Trophoblast cell (in vitro differentiated cells and primary cell): Measurements from ENCODE around the gene RASL11B.

Experiments used
- DNase-seq, 2 donors: peaks; one replicate each; pipeline ENCODE4 v3.0.0-alpha.2; 2016
- H2AFZ ChIP-seq: 2 replicates; pipeline ENCODE4 v1.6.1; 2013; ENCODE audit warnings: low read length, moderate library complexity, mild to moderate bottlenecking; ENCODE audit not compliant: insufficient read depth, poor library complexity
- H2AK5ac ChIP-seq: 2 replicates; pipeline ENCODE4 v1.6.1; 2013; ENCODE audit warnings: mild to moderate bottlenecking, low read length
- H2BK120ac ChIP-seq: 2 replicates; pipeline ENCODE4 v1.6.1; 2013; ENCODE audit warnings: low read length, mild to moderate bottlenecking, moderate library complexity; ENCODE audit not compliant: insufficient read depth, poor library complexity
- H2BK12ac ChIP-seq: 2 replicates; pipeline ENCODE4 v1.6.1; 2013; ENCODE audit warnings: mild to moderate bottlenecking, low read length, moderate library complexity
- H2BK5ac ChIP-seq: 2 replicates; pipeline ENCODE4 v1.6.1; 2013; ENCODE audit warnings: low read length, low read depth, moderate library complexity, mild to moderate bottlenecking; ENCODE audit not compliant: poor library complexity
- H3K14ac ChIP-seq: 2 replicates; pipeline ENCODE4 v1.6.1; 2013; ENCODE audit warnings: mild to moderate bottlenecking, low read length
- H3K18ac ChIP-seq: 2 replicates; pipeline ENCODE4 v1.6.1; 2013; ENCODE audit warnings: mild to moderate bottlenecking, low read length
- H3K23ac ChIP-seq: 2 replicates; pipeline ENCODE4 v1.6.1; 2013; ENCODE audit warnings: low read length
- H3K27ac ChIP-seq: 2 replicates; pipeline ENCODE4 v1.5.1; 2013; ENCODE audit warnings: low read depth, mild to moderate bottlenecking, inconsistent platforms, low read length, moderate library complexity
- H3K27me3 ChIP-seq: 2 replicates; pipeline ENCODE4 v1.6.1; 2013; ENCODE audit warnings: inconsistent platforms, mild to moderate bottlenecking, low read length, moderate library complexity; ENCODE audit not compliant: insufficient read depth
- H3K36me3 ChIP-seq, 2 experiments: 1 replicate in 1 of 2; 2 replicates in 1 of 2; pipeline ENCODE4 v1.6.1; 2013; ENCODE audit warnings: low read length in 2 of 2, mild to moderate bottlenecking in 2 of 2, moderate library complexity in 1 of 2; ENCODE audit not compliant: insufficient read depth in 2 of 2, control insufficient read depth in 1 of 2
- H3K4ac ChIP-seq: 2 replicates; pipeline ENCODE4 v1.6.1; 2013; ENCODE audit warnings: low read depth, mild to moderate bottlenecking, low read length, moderate library complexity
- H3K4me1 ChIP-seq, 2 experiments: 1 replicate in 1 of 2; 2 replicates in 1 of 2; pipeline ENCODE4 v1.6.1; 2013; ENCODE audit warnings: low read length in 2 of 2, mild to moderate bottlenecking in 2 of 2, moderate library complexity in 1 of 2; ENCODE audit not compliant: insufficient read depth in 2 of 2, control insufficient read depth in 1 of 2
- H3K4me2 ChIP-seq: 2 replicates; pipeline ENCODE4 v1.6.1; 2013; ENCODE audit warnings: inconsistent platforms, mild to moderate bottlenecking, low read length, moderate library complexity
- H3K4me3 ChIP-seq: 2 replicates; pipeline ENCODE4 v1.5.1; 2013; ENCODE audit warnings: mild to moderate bottlenecking, low read depth, low read length, inconsistent platforms
- H3K79me1 ChIP-seq: one replicate; pipeline ENCODE4 v1.6.1; 2013; ENCODE audit warnings: low read length
- H3K79me2 ChIP-seq: 2 replicates; pipeline ENCODE4 v1.6.1; 2013; ENCODE audit warnings: low read length, mild to moderate bottlenecking; ENCODE audit not compliant: control insufficient read depth, insufficient read depth, poor library complexity
- H3K9ac ChIP-seq: 2 replicates; pipeline ENCODE4 v1.6.1; 2013; ENCODE audit warnings: mild to moderate bottlenecking, low read length
- H3K9me3 ChIP-seq: 2 replicates; pipeline ENCODE4 v1.6.1; 2013; ENCODE audit warnings: low read depth, mild to moderate bottlenecking, control low read depth, inconsistent platforms, low read length; ENCODE audit not compliant: insufficient read depth
- H4K12ac ChIP-seq: 2 replicates; pipeline ENCODE4 v1.6.1; 2013; ENCODE audit warnings: low read depth, mild to moderate bottlenecking, low read length, moderate library complexity
- H4K8ac ChIP-seq: 2 replicates; pipeline ENCODE4 v1.6.1; 2013; ENCODE audit warnings: low read depth, mild to moderate bottlenecking, low read length, moderate library complexity
- H4K91ac ChIP-seq: one replicate; pipeline ENCODE4 v1.6.1; 2013; ENCODE audit warnings: low read depth, mild to moderate bottlenecking, low read length, moderate library complexity
- WGBS: extraction: QIAGEN DNeasy Blood & Tissue Kit; methylation state at CpG from one replicate; pipeline ENCODE4 v1.1.7; 2013; ENCODE audit warnings: missing lambda C conversion rate; ENCODE audit not compliant: insufficient read length, insufficient coverage; ENCODE audit errors: extremely low coverage; 5-methylcytosine and 5-hydroxymethylcytosine counted together

Gene RASL11B

DNA sequence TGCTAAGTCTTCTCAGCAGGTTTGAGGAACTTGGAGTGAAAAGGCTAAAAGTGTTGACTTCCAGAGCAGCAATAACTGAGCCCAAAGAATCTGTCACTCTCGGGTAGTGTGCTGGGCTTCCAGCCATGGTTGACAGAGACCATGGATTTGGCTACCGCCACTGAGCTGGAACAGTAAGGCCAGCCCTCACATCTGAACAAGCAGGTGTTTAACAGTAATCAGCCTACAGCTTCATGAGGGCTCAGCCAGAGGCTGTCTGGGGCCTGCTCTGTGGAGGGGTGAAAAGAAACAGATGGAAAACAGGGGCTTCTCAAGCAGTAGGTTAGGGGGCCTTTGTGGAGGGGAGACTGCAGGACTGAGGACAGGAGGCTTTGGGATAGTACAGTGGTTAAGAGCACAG, 14.9 kb downstream of the RASL11B start:
- Histone ChIP-seq H3K79me1 (peaks cover 12% of the 10 kb centered on the region), H4K12ac (no peak overlapping the region), H4K91ac (no peak overlapping the region), H2AK5ac (no peak overlapping the region), H3K18ac (no peak overlapping the region), H2BK12ac (no peak overlapping the region), H3K36me3 (no peaks in the 10 kb centered on the region), H2BK5ac (no peak overlapping the region), H3K4ac (no peak overlapping the region), H4K8ac (no peak overlapping the region), H2AFZ (no peak overlapping the region), H3K27ac (no peak overlapping the region), H3K23ac (no peak overlapping the region), H3K4me1 (peaks cover 11 to 12% of the 10 kb centered on the region in 2 experiments), H2BK120ac (no peak overlapping the region), H3K14ac (no peak overlapping the region), H3K9ac (no peak overlapping the region), H3K4me2 (no peak overlapping the region), H3K79me2 (no peaks in the 10 kb centered on the region), H3K9me3 (no peaks in the 10 kb centered on the region), H3K27me3 (no peaks in the 10 kb centered on the region), H3K4me3 (no peak overlapping the region)
- no peak for DNase-seq
- no CpG with 5 or more reads among the region's 2 CpGs for WGBS

DNA sequence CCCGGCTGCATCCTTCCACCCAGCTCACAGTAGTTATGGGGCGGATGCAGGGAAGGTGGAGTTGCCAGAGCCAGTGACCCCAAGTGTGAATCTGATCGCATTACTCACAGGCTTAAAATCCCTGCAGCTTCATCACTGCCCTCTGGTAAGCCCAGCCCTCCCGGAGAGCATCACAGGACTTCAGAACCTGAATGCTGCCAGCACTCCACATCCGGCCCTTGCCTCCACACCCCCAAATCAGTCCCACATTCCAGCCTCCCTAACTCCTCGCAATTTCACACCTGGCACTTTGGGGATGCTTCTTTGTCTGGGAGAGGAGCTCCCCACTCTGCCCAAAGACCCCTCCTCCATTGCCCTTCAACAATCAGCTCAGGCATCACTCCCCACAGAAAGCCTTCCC, 15.6 kb downstream of the RASL11B start:
- no CpG with 5 or more reads among the region's 6 CpGs for WGBS
- H3K14ac ChIP-seq, result no peak overlapping the region

DNA sequence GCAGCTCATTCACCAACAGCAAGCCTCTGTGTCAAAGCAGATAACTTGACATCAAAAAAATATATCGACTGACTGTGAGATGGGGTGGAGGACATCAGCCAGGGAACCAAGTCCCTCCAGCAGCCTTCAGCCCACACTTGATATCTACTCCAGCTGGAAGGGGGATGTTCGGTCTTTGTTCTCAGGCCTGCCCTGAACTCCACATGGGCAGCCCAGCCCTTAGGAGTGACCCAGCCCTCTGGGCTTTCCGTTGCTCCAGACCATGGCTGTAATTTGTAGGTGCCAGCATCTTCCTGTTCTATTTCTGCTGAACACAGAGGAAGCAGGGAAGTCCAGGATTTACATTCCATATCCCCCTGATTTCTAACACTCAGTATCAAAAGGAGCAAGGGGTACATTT, 17.4 kb downstream of the RASL11B start:
- Histone ChIP-seq H3K4ac (no peak overlapping the region), H3K9ac (no peak overlapping the region), H3K18ac (no peak overlapping the region), H3K27me3 (no peaks in the 10 kb centered on the region), H3K4me1 (peaks cover 12 to 20% of the 10 kb centered on the region in 2 experiments), H3K4me2 (no peak overlapping the region), H3K36me3 (no peaks in the 10 kb centered on the region), H2BK12ac (no peak overlapping the region), H4K8ac (no peak overlapping the region), H3K27ac (no peak overlapping the region), H3K23ac (no peak overlapping the region), H2AK5ac (no peak overlapping the region), H4K91ac (no peak overlapping the region), H3K4me3 (no peak overlapping the region), H3K14ac (peak overlapping the region; percentile 5), H2BK120ac (no peak overlapping the region), H3K79me2 (no peaks in the 10 kb centered on the region), H2BK5ac (no peak overlapping the region), H2AFZ (no peak overlapping the region), H3K9me3 (no peaks in the 10 kb centered on the region), H3K79me1 (peaks cover 10% of the 10 kb centered on the region), H4K12ac (no peak overlapping the region)
- WGBS, result no CpG with 5 or more reads among the region's 3 CpGs
- DNase-seq, result no peak

More for the DNA sequence above, 15.6 kb downstream of the RASL11B start:
- H4K91ac ChIP-seq, result no peak overlapping the region
- peaks cover 10% of the 10 kb centered on the region for H3K79me1 ChIP-seq
- no peak overlapping the region for H2AK5ac ChIP-seq
- no peak overlapping the region for H3K9ac ChIP-seq
- no peak overlapping the region for H3K4ac ChIP-seq
- H3K4me1 ChIP-seq, result peaks cover 11 to 12% of the 10 kb centered on the region in 2 experiments
- peak overlapping the region; percentile 10 for H2BK12ac ChIP-seq
- no peak overlapping the region for H2BK120ac ChIP-seq
- H2AFZ ChIP-seq, result no peak overlapping the region
- H3K27ac ChIP-seq, result no peak overlapping the region
- H4K12ac ChIP-seq, result no peak overlapping the region
- H3K27me3 ChIP-seq, result no peaks in the 10 kb centered on the region
- H3K36me3 ChIP-seq, result no peaks in the 10 kb centered on the region
- H3K79me2 ChIP-seq, result no peaks in the 10 kb centered on the region
- no peak for DNase-seq
- H3K9me3 ChIP-seq, result no peaks in the 10 kb centered on the region
- H3K4me2 ChIP-seq, result no peak overlapping the region
- H2BK5ac ChIP-seq, result no peak overlapping the region
- H4K8ac ChIP-seq, result no peak overlapping the region
- no peak overlapping the region for H3K4me3 ChIP-seq
- no peak overlapping the region for H3K18ac ChIP-seq
- no peak overlapping the region for H3K23ac ChIP-seq

DNA sequence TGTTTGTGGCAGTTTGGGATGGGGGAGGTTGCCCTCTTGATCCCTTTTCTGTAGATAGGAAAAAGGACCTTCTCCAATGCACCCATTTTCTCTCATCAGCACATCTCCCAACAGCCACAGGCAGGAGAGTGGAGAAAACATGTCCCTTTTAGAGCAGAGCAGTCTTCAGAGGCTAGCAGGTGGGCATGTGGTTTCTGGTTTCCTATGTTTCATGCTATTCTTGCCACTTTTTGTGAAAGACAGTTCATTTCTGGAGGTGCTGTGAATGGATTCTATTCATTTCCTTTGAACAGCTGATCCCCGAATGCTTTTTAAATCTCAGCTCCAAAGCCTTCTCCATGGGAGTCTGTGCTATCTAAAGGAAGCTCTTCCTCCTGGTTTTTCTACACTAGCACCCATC, 18.9 kb downstream of the RASL11B start:
- Histone ChIP-seq H3K14ac (no peak overlapping the region), H3K27ac (no peak overlapping the region), H3K9ac (no peak overlapping the region), H3K4me2 (no peak overlapping the region), H4K12ac (no peak overlapping the region), H3K36me3 (no peaks in the 10 kb centered on the region), H2AK5ac (no peak overlapping the region), H2BK12ac (peak overlapping the region; percentile 27), H3K9me3 (no peaks in the 10 kb centered on the region), H3K27me3 (no peaks in the 10 kb centered on the region), H3K18ac (no peak overlapping the region), H4K91ac (no peak overlapping the region), H4K8ac (no peak overlapping the region), H3K79me1 (peaks cover 7% of the 10 kb centered on the region), H2BK5ac (no peak overlapping the region), H3K4ac (no peak overlapping the region), H3K23ac (no peak overlapping the region), H3K4me3 (no peak overlapping the region), H2BK120ac (no peak overlapping the region), H2AFZ (no peak overlapping the region), H3K4me1 (peaks cover 9 to 17% of the 10 kb centered on the region in 2 experiments), H3K79me2 (no peaks in the 10 kb centered on the region)
- no peak for DNase-seq
- no CpG with 5 or more reads among the region's 1 CpG for WGBS
